ENCODE measurements around the gene CELF1. TPM values are rescaled to one million over a fixed set of nuclear protein-coding genes. Genes with fewer than 3 reads are reported as not detected.

CELF1 gene
- total RNA-seq, 1 donor from 2014 or later = 136 TPM

- DNase-seq (no peak), ATAC-seq (ENCODE audit: low read depth) (no peak)
- CTCF ChIA-PET = no interaction called here
- intact Hi-C loops (cut with micrococcal nuclease) = no loop called here
- H3K36me3 Mint-ChIP-seq (ENCODE audit: low read depth) = no peaks in the 10 kb centered on the region
- no peaks in the 10 kb centered on the region for H3K27me3 Mint-ChIP-seq
- H3K4me1 Mint-ChIP-seq = no peaks in the 10 kb centered on the region
- no peak overlapping the region for H3K4me3 Mint-ChIP-seq
- POLR2A ChIA-PET = no interaction called here
- H3K27ac Mint-ChIP-seq = no peak overlapping the region
- TF ChIP-seq CTCF (IDR thresholded peaks at IDR 0.05) = no peak
- H3K9me3 Mint-ChIP-seq = no peaks in the 10 kb centered on the region
Observed at GRCh38 chr11:47434011-47434786, 118.7 kb downstream of the CELF1 start.

- no peak for DNase-seq
- intact Hi-C loops (cut with micrococcal nuclease) = no loop called here
- Mint-ChIP-seq H3K4me1 (no peaks in the 10 kb centered on the region), H3K9me3 (no peaks in the 10 kb centered on the region), H3K36me3 (ENCODE audit: low read depth) (no peaks in the 10 kb centered on the region), H3K27me3 (no peaks in the 10 kb centered on the region), H3K4me3 (no peak overlapping the region), H3K27ac (no peak overlapping the region)
- ChIA-PET POLR2A (interaction anchor here (0.7 kb wide), 1 partner anchor 255 kb away, joined by 4 read pairs; no protein-coding TSS in a partner anchor), CTCF (no interaction called here)
- no peak for TF ChIP-seq CTCF (IDR thresholded peaks at IDR 0.05)
- no peak for ATAC-seq (ENCODE audit: low read depth)
Observed at GRCh38 chr11:47433157-47433556, 119.8 kb downstream of the CELF1 start.

GRCh38 chr11:47431356-47432083, 121.4 kb downstream of the CELF1 start:
- CTCF ChIA-PET = no interaction called here
- Mint-ChIP-seq H3K27me3 (no peaks in the 10 kb centered on the region), H3K9me3 (no peaks in the 10 kb centered on the region), H3K4me1 (peaks cover 2% of the 10 kb centered on the region), H3K4me3 (no peak overlapping the region), H3K36me3 (ENCODE audit: low read depth) (peaks cover under 1% of the 10 kb centered on the region), H3K27ac (no peak overlapping the region)
- TF ChIP-seq CTCF (IDR thresholded peaks at IDR 0.05) = no peak
- POLR2A ChIA-PET = interaction anchor here (0.6 kb wide), 1 partner anchor 211 kb away, joined by 3 read pairs; no protein-coding TSS in a partner anchor
- ATAC-seq (ENCODE audit: low read depth) (no peak), DNase-seq (no peak)
- intact Hi-C loops (cut with micrococcal nuclease) = no loop called here

GRCh38 chr11:47430524-47430923, 122.4 kb downstream of the CELF1 start:
- Mint-ChIP-seq H3K27me3 (no peaks in the 10 kb centered on the region), H3K36me3 (ENCODE audit: low read depth) (peaks cover 9% of the 10 kb centered on the region), H3K4me3 (no peak overlapping the region), H3K4me1 (peaks cover 10% of the 10 kb centered on the region), H3K9me3 (no peaks in the 10 kb centered on the region), H3K27ac (no peak overlapping the region)
- DNase-seq (no peak), ATAC-seq (ENCODE audit: low read depth) (no peak)
- TF ChIP-seq CTCF (IDR thresholded peaks at IDR 0.05) = no peak
- CTCF ChIA-PET = no interaction called here
- intact Hi-C loops (cut with micrococcal nuclease) = no loop called here
- POLR2A ChIA-PET = no interaction called here
